ENCODE results near the gene GH1.
"Not testable (repeated sequence)": the region's sequence is repeated elsewhere in the genome, so short reads cannot be mapped to it uniquely, and the experiment has no call there.

Gene GH1

DNA sequence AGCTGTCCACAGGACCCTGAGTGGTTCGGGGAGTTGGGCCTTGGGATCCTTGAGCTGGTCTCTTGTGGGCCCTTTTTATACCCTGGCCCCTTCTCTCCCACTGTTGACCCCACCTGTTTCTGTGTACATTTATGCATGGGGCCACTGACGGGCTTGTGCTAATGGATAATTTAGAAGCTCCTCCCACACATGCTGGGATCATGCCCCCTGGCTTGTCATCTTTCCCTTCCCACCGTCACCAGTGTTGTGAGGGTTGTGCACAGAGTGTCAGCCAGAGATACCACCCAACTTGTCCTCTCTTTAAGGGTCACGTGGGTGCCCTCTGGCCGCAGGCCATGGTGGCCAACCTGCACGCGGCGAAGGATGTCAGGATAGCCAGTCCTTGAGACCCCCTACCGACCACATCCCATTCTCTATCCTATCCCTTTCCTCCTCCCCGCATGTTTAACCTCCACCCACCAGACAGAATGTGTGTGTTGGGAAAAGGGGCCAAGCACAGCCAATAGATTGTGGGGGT is at the start of gene GH1:
Gene GH1, minus strand, starts transcription at position 51 of the 517 bp plus-strand sequence. CDS start 63 bp downstream, outside the sequence.
- DNase-seq, result not testable (repeated sequence)

DNA sequence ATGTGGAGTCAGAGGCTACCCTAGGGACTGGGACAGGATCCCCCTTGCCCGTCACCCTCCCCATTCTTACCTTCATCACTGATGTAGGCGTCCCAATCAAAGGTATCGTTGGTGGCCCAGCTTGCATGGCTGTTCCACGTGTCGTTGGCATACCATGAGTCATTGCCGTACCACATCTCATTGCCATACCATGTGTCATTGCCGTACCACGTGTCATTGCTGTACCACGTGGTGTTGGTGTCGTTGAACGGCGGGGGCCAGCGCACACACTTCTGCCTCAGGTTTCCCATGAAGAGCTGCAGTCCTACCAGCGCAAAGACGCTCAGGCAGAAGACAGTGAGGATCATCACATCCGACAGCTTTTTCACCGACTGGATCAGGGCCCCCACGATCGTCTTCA is 49.3 kb upstream of the GH1 start:
- DNase-seq, result no peak

DNA sequence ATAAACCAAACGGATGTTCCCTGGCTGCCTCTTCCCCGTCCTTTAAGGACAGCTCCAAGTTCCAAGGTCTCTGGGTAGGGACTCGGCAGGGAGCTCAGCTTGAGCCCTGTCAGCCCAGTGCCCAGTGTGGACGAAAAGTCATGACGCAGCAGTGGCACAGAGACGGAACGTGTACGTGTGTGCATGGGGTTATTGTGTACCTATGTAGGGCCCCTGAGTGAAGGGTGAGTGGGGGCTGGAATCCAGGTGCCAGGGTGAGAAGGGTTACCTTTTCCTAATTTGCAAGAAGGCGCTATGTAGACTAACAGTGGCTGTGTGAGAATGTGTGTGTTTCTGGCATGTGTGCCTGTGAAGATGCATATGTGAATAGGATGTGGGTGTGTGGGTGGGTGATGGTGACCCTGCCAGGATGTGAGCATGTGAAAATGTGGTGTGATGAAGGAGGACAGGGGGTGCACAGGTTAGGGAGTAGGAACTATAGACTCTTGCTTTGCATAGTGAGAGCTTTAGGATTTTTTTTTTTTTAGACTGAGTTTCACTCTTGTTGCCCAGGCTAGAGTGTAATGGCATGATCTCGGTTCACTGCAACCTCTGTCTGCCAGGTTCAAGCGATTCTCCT is 48.1 kb upstream of the GH1 start:
- DNase-seq, result no peak

DNA sequence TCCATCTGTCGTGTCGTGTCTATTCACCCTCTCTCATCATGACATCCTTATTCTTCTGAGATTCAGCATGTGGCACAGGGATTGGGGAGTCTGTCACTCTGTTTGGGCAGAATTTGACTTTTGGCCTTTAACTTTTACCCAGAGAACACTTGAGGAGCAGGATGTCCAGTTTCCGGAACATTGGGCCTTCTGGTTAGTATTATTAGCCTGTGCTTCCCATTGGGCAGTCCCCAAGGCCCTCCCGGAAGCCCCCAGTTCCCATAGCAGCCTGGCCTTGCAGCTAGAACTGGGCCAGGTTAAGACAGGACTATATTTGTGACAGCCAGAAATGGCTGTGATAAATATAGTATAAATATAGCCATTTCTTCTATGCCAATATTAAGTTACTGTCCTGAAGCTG is 44.5 kb upstream of the GH1 start:
- no peak for DNase-seq

DNA sequence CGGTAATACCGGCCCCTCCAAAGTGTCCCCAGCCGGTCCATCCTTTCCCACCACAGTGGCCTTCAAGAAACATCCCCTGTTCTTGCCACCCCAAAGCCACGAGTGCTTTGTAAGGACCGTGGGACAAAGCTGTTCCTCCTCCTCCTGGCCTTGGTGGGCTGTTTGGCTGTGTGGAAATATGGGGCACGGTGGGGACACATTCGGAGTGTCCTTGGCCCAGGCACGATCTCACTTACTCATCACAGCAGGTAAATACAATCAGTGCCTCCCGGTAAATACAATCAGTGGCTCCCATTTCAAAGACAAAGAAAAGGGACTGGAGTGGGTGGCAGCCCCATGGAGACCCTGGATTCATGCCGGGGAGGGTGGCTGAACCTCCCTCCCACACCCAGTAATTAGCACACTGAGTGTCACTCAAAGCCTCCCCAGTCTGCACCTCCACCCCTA is 43.7 kb upstream of the GH1 start:
- DNase-seq, result no peak

DNA sequence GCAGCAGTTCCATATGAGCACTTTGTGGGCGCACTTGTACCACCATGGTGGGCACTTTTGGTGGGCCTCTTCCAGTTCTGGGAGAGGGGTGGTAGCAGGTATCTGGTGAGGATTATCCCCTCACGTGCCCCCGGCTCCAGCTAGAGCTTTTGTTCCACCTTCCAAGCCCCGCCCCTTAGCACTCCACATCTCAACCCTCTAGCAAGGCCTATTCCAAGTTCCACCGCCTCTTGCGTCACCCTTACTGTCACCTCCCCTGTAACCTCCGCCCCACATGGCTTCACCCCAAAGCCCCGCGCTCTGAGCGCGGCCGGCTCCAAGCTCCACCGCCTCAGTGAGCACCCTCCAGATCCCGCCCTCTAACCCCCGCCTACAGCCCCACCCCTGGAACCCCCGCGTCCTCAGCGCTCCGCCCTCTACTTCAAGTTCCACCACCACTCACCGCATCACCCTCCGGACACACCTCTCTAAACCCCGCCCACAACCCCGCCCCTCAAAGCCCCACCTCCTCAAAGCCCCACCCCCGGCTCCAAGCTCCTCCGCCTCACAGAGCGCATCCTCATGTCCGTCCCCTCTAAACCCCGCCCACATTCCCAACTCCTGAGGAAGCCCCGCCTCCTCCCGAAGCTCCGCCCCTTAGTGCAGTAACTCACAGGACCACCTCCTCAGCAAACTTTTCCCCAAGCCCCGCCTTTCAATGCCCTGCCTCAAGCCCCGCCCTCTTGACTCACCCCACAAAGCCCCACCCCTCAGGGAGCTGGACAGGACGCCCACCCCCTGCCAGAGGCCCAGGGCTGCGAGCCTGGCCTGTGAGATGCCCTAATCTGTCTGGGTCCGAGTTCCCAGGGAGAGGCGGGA is 42.9 kb upstream of the GH1 start:
- no peak for DNase-seq

DNA sequence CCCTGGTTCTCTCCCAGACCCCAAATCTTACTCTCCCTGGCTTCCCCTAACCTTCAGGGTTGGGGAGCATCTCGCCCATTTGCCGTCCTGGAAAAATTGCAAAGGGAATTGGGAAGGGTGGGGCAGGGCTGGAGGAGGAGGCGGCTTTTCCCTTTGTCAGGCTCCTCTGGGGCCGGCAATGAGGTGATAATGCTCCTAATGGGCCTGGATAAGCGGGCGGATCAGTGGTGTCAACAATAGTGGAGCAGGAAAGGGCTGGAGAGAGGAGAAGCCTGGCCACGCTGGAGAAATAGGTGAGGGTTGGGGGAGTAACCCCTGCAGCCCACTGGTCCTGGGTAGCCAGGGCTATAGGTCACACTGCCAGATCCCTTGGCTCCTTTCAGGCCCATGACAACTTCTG is 41.8 kb upstream of the GH1 start:
- DNase-seq, result no peak

DNA sequence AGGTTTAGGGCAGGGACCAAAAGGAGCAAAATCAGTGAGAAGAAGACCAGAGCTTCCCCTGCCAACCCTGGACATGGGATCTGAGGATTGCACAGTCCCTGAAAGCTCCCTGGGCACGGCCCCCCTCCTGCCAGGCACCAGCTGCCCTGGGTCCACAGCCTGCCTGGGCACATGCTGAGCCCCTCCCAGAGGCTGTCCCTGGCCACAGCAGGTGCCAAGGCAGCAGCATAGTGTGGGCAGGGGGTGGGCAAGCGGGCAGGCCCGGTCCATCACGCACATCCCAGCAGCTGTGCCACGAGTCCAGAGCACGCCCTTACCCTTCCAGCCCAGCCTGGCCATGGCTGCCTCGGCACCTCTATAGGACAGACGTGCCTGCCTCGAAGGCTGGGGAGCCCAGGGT is 41.4 kb upstream of the GH1 start:
- no peak for DNase-seq

DNA sequence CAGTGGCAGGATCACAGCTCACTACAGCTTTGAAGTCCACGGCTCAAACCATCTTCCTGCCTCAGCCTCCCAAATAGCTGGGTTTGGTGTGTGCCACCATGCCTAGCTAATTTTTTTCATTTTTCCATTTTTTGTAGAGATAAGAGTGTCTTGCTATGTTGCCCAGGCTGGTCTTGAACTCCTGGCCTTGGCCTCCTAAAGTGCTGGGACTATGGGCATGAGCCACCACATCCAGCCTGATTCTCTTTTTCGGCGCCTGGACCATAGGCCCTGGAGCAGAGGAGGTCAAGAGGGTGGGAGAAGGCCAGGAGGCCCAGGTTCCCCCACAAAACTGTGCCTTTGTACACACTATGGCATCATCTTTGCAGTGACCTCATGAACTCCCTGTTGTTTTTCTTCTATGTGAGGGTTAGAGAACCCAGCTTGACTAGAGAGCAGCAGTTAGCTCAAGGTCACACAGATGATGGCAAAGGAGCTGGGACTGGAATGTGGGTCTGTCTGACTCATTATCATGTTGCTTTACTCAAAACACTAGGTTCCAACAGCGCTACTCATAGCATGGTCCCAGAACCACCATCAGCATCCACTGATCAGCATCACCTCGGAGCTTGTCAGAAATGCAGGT is 37.8 kb upstream of the GH1 start:
- no peak for DNase-seq

DNA sequence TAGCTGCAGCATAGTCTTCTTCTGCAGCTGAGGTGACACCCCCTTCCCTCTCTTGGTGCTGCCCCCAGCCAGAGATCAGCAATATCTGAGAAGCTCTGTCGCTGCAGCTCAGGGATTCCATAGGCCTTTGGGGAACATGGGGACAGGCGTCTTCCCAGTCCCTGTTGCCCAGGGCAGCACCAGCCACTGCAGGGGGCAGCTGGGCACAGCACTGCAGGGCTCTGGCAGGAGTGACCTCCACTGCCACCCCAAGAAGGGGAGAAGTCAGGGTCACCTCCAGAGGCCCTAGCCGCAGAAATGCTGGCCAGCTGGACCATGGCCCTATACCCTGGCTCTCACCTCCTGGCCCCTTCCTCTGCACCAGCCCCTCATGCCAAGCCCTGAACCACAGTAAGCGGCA is 37.2 kb upstream of the GH1 start:
- no peak for DNase-seq

DNA sequence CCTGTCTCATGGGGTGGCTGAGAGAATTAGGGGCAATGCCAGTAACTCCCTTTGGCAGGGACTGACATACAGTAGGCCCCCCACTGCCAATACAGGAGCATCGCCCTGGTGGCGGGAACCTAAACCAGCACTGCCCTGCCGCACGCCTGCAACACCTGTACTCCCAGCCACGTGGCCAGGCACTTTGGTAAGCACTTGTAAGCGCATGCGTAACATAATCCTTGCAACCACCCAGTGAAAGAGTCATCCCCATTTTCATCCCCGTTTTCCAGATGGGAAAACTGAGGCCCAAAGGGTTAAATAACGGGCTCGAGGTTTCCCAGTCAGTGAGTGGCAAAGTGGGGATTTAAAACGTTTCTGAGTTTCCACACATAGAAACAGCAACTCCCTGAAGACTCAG is 36.6 kb upstream of the GH1 start:
- DNase-seq, result no peak

DNA sequence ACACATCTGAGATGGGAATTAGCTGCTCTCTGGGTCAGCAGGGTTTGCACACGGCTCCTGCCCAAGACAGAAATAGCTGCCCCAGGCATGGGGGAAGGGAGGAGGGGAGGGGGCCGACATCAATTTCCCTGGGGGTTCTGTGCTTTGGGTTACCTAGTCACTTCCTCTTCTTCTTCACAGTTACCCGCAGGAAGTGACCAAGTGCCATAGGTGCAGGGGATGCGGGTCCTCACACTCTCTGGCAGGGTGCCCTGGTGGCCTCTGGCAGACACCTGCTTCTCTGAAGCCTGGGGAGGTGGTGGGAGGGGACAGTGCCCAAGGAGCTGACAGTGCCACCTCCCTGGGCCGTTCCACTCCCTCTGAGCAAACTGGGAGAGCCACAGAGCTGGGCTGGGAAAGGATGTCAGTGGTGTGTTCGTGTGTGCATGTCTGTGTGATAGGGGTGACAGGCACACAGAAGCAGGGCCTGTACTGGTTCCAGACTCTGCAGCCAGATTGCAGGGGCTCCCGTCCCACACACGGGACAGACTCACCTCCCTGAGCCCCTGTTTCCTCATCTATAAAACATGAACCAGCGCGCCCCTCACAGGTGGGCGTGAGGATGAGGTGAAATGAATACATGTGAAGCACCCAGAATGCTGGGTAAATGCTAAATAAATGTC is 35.9 kb upstream of the GH1 start:
- DNase-seq, result no peak

DNA sequence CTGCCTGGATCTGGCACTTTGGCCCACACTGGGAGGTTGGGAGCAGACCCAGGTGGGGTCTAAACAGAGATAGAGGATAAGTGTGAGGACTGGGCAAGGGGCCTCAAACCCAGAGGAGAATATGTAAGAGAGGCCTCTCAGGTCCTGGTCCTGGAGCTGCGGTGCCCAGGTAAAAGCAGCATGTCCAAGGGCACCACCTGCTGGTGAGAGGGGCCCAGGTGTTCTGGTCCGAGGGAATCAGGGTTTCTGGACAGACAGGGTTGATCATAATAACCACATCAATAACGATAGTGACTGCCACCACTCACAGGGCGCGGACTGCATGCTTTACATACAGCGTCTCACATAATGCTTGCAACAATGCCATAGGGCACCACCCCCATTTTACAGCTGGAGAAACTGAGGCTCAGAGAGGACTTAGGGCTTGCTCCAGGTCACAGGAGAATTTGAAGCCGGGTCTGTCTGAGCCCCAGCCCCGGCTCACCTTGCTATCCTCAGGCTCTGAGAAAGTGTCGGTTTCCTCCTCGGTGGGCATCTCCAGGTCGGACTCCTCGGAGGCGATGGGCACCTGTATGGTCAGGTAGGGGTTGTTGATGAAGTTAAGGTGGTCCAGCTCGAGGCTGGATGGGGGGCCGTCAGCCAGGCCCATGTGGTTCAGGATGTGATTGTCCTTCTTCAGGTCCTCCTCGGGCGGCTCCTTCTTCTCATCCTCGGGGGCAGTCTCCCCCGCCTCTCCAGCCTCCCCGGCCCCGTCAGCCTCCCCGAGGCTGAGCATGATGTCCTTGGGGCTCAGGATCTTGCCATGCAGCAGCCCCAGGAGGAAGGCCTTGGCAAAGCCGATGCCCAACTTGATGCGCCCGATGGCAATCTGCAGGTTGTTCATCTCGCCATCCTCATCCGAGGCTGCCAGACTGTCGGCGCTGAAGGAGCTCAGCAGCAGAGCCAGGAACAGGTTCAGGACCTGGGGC is 32.6 kb upstream of the GH1 start:
- DNase-seq, result no peak

DNA sequence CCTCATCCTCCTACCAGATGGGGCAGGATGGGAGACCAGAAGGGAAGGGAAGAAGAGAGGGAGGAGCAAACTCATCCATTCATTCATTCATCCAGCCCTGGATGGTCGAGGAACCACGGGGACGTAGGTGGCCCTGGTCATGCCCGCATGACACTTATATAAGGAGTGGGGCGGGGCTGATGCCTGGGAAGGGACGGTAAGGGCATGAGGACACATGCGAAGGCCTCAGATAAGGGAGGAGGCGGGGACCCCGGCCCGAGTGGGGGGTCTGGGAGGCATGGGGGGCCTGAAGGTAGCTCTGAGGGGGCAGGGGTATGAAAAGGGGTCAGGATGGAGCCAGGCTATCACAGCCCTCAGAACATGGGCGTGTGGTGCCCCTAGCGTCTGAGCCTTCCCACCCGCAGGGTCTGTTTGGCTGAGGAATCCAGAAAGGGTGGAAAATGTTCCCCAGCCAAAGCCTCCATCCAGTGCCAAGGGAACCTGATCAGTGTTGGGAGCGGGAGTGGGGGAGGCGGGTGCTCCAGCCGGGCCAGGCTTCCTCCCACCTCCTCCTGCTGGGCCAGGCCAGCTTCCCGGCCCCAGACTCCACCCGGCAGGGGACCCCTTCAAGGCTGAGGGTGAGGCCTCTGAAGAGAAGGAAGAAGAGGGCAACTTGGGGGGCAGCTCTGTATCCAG is 31.1 kb upstream of the GH1 start:
- no peak for DNase-seq

DNA sequence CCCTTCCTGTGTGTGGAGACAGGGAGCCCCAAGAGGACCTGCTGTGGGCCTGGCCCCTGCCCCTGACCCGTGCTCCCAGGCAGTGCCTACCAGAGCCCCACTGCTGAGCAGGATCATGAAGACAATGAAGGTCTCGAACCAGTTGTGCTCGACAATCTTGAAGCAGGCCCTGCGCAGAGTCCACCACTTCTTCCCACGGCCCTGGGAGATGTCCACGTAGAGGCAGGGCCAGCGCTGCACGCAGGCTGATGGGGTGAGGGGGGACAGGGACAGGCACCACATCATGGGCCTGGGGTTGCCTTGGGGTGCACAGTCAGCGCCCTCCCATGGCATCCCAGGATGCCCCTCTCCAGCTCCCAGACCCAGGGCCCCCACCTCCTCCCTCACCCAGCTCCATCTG is 29.9 kb upstream of the GH1 start:
- DNase-seq, result no peak

DNA sequence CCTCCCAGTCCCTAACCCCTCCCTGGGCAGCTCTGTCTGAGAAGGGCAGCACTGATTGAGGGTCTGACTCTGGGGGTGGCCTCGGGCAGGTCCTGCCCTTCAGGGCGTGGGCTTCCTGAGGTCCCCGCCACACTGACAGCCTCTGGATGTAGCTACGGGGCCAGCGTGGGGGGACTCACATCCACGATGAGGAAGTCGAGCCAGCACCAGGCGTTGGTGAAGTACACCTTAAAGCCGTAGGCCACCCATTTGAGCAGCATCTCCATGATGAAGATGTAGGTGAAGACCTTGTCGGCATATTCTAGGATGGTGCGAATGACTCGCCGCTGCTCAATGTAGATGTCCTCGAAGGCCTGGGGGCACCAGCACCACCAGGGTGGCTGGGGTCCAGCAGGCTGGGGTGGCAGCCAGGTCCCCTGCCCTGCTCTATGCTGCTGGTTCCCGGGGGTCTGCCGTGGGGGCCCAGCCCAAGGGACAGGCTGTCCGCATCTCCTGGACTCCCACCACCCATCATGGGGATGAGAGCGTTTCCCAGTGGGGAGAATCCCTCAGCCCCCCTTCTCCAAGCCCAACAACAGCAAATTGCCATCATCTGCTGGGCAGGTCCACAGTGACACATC is 29.2 kb upstream of the GH1 start:
- DNase-seq, result no peak

DNA sequence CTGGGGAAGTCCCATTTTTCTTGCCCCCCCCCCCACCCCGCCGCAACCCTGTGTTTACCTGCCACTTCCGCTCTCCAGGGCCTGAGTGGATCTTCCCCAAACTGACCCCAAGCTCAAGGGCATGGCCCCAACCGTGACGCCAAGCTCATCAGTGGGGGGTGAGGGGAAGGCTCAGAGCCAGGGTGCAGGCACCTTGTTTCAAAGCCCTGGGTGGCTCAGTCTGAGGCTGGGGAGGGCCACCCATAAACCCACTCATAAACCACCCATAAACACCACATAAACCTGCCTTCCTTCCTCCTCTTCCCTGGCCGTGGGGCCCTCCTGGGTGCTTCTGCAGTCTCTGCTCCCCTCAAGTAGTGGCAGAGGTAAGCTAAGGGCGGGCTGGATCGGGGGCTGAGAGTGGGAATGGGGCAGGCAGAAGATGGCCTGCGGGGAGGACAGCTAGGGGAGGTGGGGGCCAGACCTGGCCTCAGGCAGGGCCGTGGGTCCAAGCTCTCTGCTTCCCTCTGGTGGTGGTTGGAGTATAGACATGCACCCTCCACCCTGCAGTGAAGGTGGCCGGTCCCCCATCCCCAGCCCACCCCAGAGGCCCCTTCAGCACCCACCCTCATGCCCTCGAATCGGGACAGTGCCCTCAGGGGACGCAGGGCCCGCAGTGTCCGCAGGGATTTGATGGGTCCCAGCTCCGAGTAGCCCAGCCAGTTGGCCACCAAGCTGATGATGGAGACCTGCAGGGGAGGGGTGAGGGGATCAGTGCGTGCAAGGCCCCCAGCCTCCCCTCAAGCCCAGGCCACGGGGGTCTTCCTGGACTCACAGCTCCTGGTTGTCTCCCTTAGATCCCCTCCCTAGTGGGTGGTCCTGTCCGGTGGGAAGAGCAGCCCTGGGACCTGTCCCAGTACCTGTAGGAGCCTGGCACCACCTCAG is 28.1 kb upstream of the GH1 start:
- no peak for DNase-seq

DNA sequence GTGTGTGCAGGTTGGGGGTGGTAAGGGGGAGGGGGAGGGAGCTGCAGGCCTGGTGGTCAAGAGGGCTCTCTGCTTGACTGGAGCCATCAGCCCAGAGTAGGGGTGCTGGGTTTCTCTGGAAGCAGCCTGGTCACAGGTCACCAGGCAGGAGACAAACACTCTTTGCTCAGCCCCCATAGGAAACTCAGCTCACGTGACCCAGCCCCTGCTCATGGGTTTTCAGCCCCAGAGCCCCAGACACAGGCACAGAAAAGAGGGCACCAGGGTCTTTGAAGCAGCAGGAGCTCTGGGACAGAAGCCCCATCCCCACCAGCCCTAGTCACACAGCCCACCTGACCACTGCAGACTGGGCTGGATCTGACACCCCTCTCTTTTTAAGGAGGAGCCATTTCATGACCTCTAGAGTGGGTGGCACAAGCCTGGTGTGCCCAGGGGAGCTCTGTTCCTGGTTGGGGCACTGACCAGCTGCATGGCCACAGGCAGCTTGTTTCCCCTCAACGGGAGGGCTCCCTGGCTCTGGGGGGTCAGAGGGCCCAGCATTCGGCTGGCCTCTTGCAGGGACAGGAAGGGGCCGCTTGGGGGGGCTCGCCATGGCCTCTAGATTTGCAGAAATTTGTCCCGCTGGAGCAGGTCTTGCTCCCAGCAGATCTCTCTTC is 27.3 kb upstream of the GH1 start:
- DNase-seq, result no peak
